Stimulated activated CD8-positive, alpha-beta memory T cell treated with anti-CD3 and anti-CD28 coated beads, Interleukin-2, amount 100 ng/mL, for 48 hours (primary cell): Measurements from ENCODE around the gene EPB41L2.
"Not testable (repeated sequence)": the region's sequence is repeated elsewhere in the genome, so short reads cannot be mapped to it uniquely, and the experiment has no call there.

Experiments
- DNase-seq, 2 donors: peaks; one replicate each; pipeline ENCODE4 v3.0.0-alpha.2; 2020; ENCODE audit warnings: low read depth in 2 of 2

EPB41L2 gene

DNA sequence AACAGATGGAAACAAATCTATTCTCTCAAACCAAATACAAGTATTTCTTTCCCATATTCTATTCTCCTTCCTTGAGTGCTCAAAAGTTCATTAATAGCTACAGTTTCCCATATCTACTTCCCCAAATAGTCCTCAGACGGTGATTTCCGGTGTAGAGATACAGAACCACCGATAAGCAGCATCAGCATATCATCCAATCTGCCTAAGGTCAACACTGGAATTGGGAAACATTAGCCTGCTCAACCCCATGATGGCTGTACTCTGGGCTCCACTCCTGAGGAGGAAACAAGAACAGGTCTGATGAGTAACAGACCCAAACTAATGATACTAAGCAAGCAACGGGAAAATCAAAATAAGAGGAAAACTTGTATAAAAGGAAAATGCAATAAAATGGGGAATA lies 115.6 kb downstream of the EPB41L2 start:
- DNase-seq, result no peak

GRCh38 chr6:130946076-130946475 lies 117.0 kb downstream of the EPB41L2 start:
- DNase-seq, result no peak

GRCh38 chr6:130945401-130945919 lies 117.6 kb downstream of the EPB41L2 start:
- DNase-seq, result no peak

- DNase-seq, result no peak
Measured at GRCh38 chr6:130944486-130944885, 118.6 kb downstream of the EPB41L2 start.

DNA sequence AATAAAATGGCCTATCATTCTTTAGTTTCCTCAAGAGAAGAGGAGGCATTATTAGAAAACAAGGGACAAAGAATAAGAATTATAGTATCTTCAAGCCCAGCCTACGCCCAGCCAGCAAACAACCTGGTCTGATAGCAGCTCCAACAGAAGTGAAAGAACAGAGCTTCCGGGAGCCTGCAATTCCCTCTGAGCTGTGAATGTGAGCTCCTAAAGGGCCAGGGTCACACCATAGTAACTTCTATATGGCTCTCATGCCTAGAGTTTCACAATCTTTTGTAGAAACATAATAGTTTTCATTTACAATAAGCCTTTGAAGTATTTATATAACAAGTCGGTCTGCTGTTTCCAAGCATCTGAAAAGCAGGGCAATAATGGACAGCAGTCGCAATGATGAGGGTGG lies 119.3 kb downstream of the EPB41L2 start:
- DNase-seq, result no peak

DNA sequence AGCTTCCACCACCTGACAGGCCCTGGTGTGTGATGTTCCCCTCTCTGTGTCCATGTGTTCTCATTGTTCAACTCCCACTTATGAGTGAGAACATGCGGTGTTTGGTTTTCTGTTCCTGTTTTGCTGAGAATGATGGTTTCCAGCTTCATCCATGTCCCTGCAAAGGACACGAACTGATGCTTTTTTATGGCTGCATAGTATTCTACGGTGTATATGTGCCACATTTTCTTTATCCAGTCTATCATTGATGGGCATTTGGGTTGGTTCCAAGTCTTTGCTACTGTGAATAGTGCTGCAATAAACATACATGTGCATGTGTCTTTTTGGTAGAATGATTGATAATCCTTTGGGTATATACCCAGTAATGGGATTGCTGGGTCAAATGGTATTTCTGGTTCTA lies 120.3 kb downstream of the EPB41L2 start:
- DNase-seq, result not testable (repeated sequence)

GRCh38 chr6:130937942-130938604 lies 125.0 kb downstream of the EPB41L2 start:
- DNase-seq, result no peak

DNA sequence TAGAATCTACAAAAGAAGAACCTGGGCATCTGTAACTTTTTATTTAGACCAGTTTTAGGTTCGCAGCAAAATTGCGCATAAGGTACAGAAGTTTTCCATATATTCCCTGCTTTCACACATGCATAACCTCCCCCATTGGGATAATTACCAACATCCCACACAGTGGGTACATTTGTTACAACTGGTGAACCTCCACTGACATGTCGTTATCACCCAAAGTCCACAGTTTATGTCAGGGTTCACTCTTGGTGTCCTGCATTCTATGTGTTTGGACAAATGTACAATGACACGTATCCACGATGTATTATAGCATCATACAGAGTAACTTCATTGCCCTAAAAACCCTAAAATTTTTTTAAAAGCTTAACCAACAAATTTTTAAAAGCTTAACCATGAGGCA lies 126.1 kb downstream of the EPB41L2 start:
- no peak for DNase-seq

GRCh38 chr6:130935978-130936377 lies 127.1 kb downstream of the EPB41L2 start:
- DNase-seq, result no peak

DNA sequence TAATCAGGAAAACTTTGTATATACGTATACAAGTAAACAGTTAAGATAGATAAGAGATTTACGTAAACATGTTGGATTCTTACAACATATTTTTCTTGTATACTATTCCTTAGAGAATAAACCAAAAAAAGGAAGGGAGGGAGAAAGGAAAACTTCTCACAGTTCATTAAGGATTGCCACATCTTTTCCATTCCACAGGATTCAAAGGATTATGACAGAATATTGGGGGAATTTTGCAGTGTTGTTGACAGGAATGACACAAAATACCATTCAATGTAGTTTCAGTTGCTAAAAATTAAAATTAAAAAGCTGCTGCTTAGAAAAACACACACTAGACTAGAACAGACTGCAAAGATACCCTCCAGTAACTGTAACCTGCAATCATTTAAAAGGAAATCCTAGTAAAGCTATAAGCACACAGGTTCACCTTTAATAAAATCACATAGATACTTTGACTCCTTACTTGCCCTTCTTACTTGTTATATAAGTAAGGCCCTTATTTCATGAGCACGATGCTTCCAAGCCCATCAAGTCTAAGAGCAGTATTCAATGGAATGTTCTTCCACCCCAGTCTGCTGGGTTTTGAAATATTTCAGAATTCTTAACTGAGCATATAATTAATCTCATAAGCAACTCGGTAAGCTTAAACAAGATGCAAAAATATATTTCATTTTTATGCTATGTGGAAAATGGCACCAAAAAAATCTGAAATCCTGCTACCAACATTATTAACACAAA lies 128.0 kb downstream of the EPB41L2 start:
- no peak for DNase-seq

DNA sequence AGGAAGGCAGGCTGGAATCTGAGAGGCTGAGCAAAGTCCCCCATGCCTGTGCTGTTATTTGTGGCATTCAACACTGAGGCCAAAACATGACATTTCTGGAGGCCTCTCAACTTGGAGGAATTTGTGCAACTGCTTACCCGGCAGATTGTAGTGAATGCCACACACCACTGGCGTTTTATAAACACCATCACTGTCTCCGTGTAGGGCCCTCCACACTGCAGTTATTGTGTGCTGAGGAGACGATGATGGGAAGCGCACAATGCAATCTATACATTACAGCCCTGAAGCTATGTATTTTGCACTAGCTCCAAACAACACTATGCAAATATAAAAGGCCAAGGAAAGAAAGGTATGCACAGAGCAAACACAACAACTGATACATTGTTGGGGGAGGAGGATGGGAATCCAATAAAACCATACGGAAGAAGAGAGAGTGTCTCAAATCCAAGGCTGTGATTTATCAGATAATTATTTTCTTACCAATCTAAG lies 129.3 kb downstream of the EPB41L2 start:
- no peak for DNase-seq

DNA sequence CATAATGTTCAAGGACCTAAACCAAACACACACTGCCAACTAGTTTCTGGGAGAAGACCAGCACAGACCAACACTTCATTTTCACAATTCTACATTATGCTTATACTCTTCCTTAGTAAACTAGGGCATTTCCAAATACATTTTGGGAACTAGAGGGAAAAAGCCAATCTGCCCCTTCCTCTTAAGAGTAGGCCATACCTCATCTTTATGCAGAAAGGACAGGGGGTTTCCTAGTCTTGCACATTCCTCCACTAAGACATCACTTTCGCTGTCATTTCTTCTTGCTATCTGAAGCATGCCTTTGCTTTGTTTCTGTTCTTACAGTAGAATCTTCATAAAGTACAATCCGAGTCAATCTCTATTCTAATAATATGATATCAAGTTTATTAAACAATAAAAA lies 130.1 kb downstream of the EPB41L2 start:
- no peak for DNase-seq

DNA sequence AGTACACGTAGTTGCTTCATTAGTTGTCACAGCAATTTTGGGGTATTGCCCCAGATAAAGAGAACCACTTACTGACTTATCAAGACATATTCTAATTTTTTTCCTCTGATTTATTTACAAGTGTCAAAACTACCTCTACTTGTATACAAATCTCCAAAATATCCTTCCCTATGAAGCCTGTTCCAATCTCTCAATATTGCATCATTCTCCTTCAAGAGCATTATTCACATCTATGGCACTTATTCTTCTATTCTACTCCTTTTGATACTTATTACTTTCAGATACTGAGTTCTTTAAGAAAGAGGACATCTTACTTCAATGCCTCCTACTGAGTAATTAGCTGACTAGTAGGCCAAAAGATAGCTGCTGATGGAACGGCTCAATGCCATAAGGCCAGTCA lies 130.6 kb downstream of the EPB41L2 start:
- DNase-seq, result no peak

DNA sequence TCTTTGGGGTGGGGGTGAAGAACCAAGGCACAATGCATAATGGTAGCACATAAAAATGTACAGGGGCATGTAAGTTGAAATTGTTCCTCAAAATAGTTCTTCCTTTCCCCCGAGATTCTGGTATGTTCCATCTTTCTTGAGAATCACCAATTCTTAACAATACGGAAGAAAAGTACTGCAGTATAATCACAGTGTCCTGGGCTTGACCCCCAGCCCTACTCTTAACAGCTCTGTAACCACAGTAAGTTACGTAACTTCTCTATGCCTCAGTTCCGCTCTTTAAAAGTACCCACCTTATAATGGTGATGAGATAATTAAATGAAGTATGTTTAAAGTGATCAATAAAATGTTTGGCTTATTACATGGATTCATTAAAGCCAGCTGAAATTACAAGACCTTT lies 131.4 kb downstream of the EPB41L2 start:
- no peak for DNase-seq

- DNase-seq, result no peak
Measured at GRCh38 chr6:130929036-130929678, 133.9 kb downstream of the EPB41L2 start.

DNA sequence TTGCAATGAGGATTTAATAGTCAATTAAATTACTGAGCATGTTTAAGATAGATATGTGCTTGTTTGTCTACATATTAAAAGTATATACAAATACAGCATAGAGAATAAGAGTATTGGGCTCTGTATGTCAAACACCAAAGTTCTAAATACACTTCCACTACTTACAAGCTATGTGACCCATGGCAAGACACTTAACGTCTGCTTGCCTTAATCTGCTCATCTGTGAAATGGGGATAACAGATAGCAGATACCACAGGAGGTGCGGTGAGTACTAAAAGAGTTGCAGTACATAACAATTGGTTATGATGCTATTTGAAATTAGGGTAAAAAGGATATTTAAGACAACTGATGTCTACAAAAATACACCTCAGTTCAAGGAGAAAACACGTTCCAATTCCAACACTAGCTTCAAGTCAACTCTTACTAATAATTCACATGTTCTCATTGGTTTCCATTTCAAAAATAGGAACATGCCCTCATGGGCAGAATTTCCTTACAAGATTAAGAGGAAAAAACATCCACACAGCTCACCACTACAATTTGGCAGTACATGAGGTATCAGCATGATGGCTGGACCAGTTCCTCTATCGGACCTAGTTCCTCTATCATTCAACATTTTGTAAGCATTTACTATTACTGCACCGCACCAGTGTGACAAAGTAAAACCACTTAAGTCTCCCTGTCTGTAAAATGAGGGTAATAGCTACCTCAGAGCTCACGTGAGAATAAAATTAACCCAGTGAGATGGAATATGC lies 134.7 kb downstream of the EPB41L2 start:
- DNase-seq, result no peak

DNA sequence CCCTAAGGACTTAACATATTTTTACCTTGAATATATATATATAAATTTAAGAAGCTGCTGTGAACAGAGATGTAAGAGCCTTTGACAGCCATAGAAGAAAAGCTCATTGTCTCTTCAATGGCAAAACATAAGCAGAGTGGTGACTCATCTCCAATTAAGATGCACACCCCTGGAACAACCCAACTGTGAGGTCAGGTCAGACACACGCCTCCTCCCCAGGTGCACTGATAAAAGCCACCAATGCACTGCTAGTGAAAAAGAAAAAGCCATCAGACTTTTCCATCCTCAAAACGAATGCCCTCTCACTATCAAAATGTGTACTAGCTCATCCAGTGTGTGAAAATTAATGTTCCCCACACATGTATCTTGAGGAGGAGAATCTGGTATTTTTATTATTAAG lies 135.7 kb downstream of the EPB41L2 start:
- no peak for DNase-seq

GRCh38 chr6:130923350-130923749 lies 139.7 kb downstream of the EPB41L2 start:
- no peak for DNase-seq

DNA sequence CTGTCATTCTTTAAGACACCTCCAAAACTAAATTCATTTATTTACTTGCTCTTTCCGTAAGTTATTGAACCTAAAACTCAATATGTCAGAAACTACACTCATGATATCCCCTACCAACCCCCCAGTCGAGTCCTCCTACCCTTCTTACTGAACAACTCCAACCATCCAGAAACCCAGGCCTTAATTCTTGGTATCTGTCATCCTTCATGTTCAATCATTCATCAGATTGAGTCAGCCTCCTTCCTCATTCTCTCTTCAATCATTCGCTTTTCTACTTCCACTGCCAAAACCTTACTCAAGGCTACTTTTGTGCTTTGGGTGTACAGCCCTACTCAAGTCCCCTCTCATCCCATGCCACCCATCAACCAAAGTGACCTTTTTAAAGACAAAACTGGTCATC lies 140.1 kb downstream of the EPB41L2 start:
- no peak for DNase-seq

DNA sequence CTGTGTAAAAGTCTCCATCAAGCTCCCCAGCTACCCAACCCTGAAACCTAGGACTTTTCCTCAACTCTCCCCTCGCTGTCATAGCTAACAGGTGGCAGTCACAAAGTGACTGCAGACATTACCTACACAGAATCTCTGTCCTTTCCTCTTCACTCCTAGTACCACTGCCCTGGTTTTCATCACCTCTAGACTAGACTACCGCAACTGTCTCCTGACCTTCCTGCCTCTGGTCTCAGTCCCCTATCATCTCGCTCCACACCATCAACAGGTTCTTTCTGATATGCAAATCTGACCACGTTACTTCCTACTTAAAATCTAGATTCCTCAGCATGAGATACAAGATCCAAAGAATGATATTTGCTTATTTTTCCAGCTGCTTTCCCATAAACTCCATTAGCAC lies 142.1 kb downstream of the EPB41L2 start:
- DNase-seq, result no peak

- no peak for DNase-seq
Measured at GRCh38 chr6:130918171-130918570, 144.9 kb downstream of the EPB41L2 start.

GRCh38 chr6:130915606-130916005 lies 147.4 kb downstream of the EPB41L2 start:
- not testable (repeated sequence) for DNase-seq
